ENCODE results near the gene EPHB2.

DNA sequence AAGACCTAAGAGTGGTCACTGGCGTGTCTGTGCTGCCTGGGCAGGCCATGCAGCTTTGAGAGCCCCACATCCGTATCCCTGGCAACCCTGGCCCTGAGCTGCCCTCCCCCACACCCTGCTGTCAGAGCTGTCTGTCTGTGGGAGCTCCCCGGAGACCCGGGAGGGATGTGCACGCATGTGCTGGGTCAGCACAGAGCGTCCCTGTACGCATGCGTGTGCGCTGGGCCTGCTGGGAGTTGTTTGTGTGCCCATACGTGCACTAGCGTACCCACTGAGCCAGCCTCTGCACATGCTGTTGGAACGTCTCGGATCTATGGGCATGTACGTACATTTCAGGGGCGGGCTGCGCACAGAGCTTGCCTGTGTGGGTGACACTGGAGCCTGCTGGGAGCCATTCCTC lies 89.3 kb downstream of the EPHB2 start:
- TF ChIP-seq EGR1 (IDR thresholded peaks at IDR 0.05; ENCODE audit: borderline replicate concordance, low read depth, low read length) (no peak), EP300 (IDR thresholded peaks at IDR 0.05; ENCODE audit: borderline replicate concordance in 1 of 2, low read depth in 2 of 2, low read length in 2 of 2) (no peak), RAD21 (IDR thresholded peaks at IDR 0.05 in 1 of 2, conservative IDR thresholded peaks at IDR 0.05 in 1 of 2; ENCODE audit: low read depth in 2 of 2, low read length in 2 of 2) (no peak), EZH2 (IDR thresholded peaks at IDR 0.05; ENCODE audit: low read depth, low read length, severe bottlenecking) (no peak), HDAC6 (IDR thresholded peaks at IDR 0.05; ENCODE audit: low read depth, low read length) (no peak), ZNF274 (IDR thresholded peaks at IDR 0.05; ENCODE audit: borderline replicate concordance, extremely low read depth, low read length) (no peak), NRF1 (IDR thresholded peaks at IDR 0.05; ENCODE audit: low read depth, low read length) (no peak)
- TF ChIP-seq, protein P1, sequence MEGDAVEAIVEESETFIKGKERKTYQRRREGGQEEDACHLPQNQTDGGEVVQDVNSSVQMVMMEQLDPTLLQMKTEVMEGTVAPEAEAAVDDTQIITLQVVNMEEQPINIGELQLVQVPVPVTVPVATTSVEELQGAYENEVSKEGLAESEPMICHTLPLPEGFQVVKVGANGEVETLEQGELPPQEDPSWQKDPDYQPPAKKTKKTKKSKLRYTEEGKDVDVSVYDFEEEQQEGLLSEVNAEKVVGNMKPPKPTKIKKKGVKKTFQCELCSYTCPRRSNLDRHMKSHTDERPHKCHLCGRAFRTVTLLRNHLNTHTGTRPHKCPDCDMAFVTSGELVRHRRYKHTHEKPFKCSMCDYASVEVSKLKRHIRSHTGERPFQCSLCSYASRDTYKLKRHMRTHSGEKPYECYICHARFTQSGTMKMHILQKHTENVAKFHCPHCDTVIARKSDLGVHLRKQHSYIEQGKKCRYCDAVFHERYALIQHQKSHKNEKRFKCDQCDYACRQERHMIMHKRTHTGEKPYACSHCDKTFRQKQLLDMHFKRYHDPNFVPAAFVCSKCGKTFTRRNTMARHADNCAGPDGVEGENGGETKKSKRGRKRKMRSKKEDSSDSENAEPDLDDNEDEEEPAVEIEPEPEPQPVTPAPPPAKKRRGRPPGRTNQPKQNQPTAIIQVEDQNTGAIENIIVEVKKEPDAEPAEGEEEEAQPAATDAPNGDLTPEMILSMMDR (IDR thresholded peaks at IDR 0.05; ENCODE audit: control extremely low read depth in 1 of 3, insufficient read depth in 1 of 3, low read depth in 1 of 3, low read length in 3 of 3): no peak
